H1 (cell line): ENCODE results near the gene C14orf132. TPM values are rescaled to one million over a fixed set of nuclear protein-coding genes. Genes with fewer than 3 reads are reported as not detected.

Source experiments
- CTCF ChIA-PET: fragments of 300-600 bp; sonication (Branson Sonifier 250); formaldehyde crosslinking; loops from one replicate; lab custom pipeline; 2021; ENCODE audit not compliant: partially characterized antibody; lab: Charles Lee
- POLR2A ChIA-PET: fragments of 300-600 bp; sonication (Branson Sonifier 250); formaldehyde crosslinking; loops from one replicate; lab custom pipeline; 2021; ENCODE audit warnings: inconsistent platforms; ENCODE audit not compliant: partially characterized antibody; lab: Charles Lee
- DNase-seq, 2 experiments: peaks; one replicate each; pipeline versions ENCODE4 v3.0.0 to v3.0.0-alpha.2; 2010 to 2022; ENCODE audit warnings: low spot score in 2 of 2, low read depth in 1 of 2, mixed read lengths in 1 of 2
- FAIRE-seq: peaks from 2 replicates; lab custom pipeline; 2011; peaks lifted over from hg19 to GRCh38; lab: Jason Lieb, UNC
- H2AFZ ChIP-seq: 2 replicates; pipeline ENCODE4 v1.8.1; 2012; ENCODE audit warnings: low read length, inconsistent platforms
- H2AK5ac ChIP-seq: 2 replicates; pipeline ENCODE4 v1.6.1; 2013; ENCODE audit warnings: low read depth, low read length
- H2BK120ac ChIP-seq: replicated peaks from 2 replicates; pipeline ENCODE3; 2013; ENCODE audit warnings: low read depth, low read length, inconsistent platforms
- H2BK12ac ChIP-seq: 2 replicates; pipeline ENCODE4 v1.6.1; 2013; ENCODE audit warnings: low read depth, low read length
- H2BK15ac ChIP-seq: 2 replicates; pipeline ENCODE4 v1.6.1; 2013; ENCODE audit warnings: low read length
- H2BK20ac ChIP-seq: 2 replicates; pipeline ENCODE4 v1.6.1; 2013; ENCODE audit warnings: low read length
- H2BK5ac ChIP-seq: 2 replicates; pipeline ENCODE4 v1.6.1; 2013; ENCODE audit warnings: low read depth, low read length
- H3K14ac ChIP-seq: 2 replicates; pipeline ENCODE4 v1.6.1; 2013; ENCODE audit warnings: inconsistent platforms; ENCODE audit not compliant: insufficient read length
- H3K18ac ChIP-seq: 2 replicates; pipeline ENCODE4 v1.6.1; 2013; ENCODE audit warnings: low read length; ENCODE audit errors: extremely low read depth
- H3K23ac ChIP-seq: 2 replicates; pipeline ENCODE4 v1.6.1; 2013; ENCODE audit warnings: inconsistent platforms; ENCODE audit not compliant: insufficient read length
- H3K23me2 ChIP-seq: 2 replicates; pipeline ENCODE4 v1.6.1; 2013; ENCODE audit warnings: low read depth, low read length
- H3K27ac ChIP-seq: 2 replicates; pipeline ENCODE4 v1.6.1; 2011; ENCODE audit warnings: low read depth, low read length, inconsistent platforms
- H3K27me3 ChIP-seq, 4 experiments: replicated peaks in 1 of 4; 1 replicate in 1 of 4; 2 replicates in 3 of 4; pipeline versions ENCODE4 v1.6.1 to v1.8.1; 2011 to 2013; ENCODE audit warnings: low read length in 3 of 4, mild to moderate bottlenecking in 3 of 4, inconsistent platforms in 2 of 4, mixed read lengths in 2 of 4, moderate library complexity in 1 of 4; ENCODE audit not compliant: control insufficient read depth in 3 of 4, insufficient read depth in 3 of 4; ENCODE audit errors: extremely low read depth in 1 of 4
- H3K36me3 ChIP-seq, 4 experiments: 2 replicates each; pipeline versions ENCODE4 v1.6.1 to v1.8.1; 2011 to 2013; ENCODE audit warnings: mild to moderate bottlenecking in 4 of 4, low read length in 3 of 4, moderate library complexity in 2 of 4, control low read depth in 1 of 4, inconsistent platforms in 1 of 4; ENCODE audit not compliant: insufficient read depth in 4 of 4, control insufficient read depth in 2 of 4
- H3K4ac ChIP-seq: replicated peaks from 2 replicates; pipeline ENCODE3; 2013; ENCODE audit warnings: low read length, low read depth, mixed read lengths, inconsistent platforms; ENCODE audit not compliant: insufficient read length
- H3K4me1 ChIP-seq, 4 experiments: replicated peaks in 1 of 4; 1 replicate in 1 of 4; 2 replicates in 3 of 4; pipeline versions ENCODE4 v1.6.1 to v1.8.1; 2011 to 2013; ENCODE audit warnings: low read length in 3 of 4, inconsistent platforms in 2 of 4, mixed read lengths in 1 of 4; ENCODE audit not compliant: insufficient read depth in 4 of 4, control insufficient read depth in 3 of 4
- H3K4me2 ChIP-seq, 2 experiments: 2 replicates each; pipeline versions ENCODE4 v1.6.1 to v1.8.1; 2011 to 2013; ENCODE audit warnings: low read depth in 2 of 2, low read length in 2 of 2, control low read depth in 1 of 2, inconsistent platforms in 1 of 2, mild to moderate bottlenecking in 1 of 2; ENCODE audit not compliant: insufficient read depth in 1 of 2
- H3K4me3 ChIP-seq, 4 experiments: fragments of 200-600, 300-600 bp in 1 of 4; sonication (generic), shearing (Covaris generic), sonication (Bioruptor Twin) in 1 of 4; 2 replicates each; pipeline versions ENCODE4 v1.5.1 to v1.8.1; 2011 to 2016; ENCODE audit warnings: low read length in 4 of 4, low read depth in 3 of 4, control low read depth in 2 of 4, inconsistent platforms in 2 of 4, mild to moderate bottlenecking in 2 of 4, mixed read lengths in 1 of 4, moderate library complexity in 1 of 4; ENCODE audit not compliant: insufficient read depth in 2 of 4; ENCODE audit errors: extremely low read depth in 1 of 4
- H3K56ac ChIP-seq: replicated peaks from 2 replicates; pipeline ENCODE3; 2013; ENCODE audit warnings: low read depth, mild to moderate bottlenecking, mixed read lengths, low read length, inconsistent platforms; ENCODE audit not compliant: insufficient read length
- H3K79me1 ChIP-seq: 2 replicates; pipeline ENCODE4 v1.6.1; 2013; ENCODE audit warnings: low read depth, low read length, control low read depth
- H3K79me2 ChIP-seq, 2 experiments: 2 replicates each; pipeline versions ENCODE4 v1.6.1 to v1.8.1; 2012 to 2013; ENCODE audit warnings: low read length in 2 of 2, mild to moderate bottlenecking in 2 of 2, inconsistent platforms in 1 of 2; ENCODE audit not compliant: insufficient read depth in 2 of 2, control insufficient read depth in 1 of 2
- H3K9ac ChIP-seq, 4 experiments: replicated peaks in 1 of 4; 1 replicate in 1 of 4; 2 replicates in 3 of 4; pipeline versions ENCODE4 v1.6.1 to v1.8.1; 2011 to 2013; ENCODE audit warnings: low read depth in 3 of 4, low read length in 3 of 4, control low read depth in 2 of 4, mild to moderate bottlenecking in 2 of 4, moderate library complexity in 2 of 4, inconsistent platforms in 1 of 4; ENCODE audit errors: extremely low read depth in 1 of 4
- H3K9me3 ChIP-seq, 2 experiments: 2 replicates each; pipeline versions ENCODE4 v1.6.1 to v1.8.1; 2012 to 2013; ENCODE audit warnings: mild to moderate bottlenecking in 2 of 2, moderate library complexity in 2 of 2, control low read depth in 1 of 2, inconsistent platforms in 1 of 2, low read depth in 1 of 2, low read length in 1 of 2, mixed read lengths in 1 of 2; ENCODE audit not compliant: insufficient read depth in 2 of 2
- H4K20me1 ChIP-seq, 2 experiments: replicated peaks in 1 of 2; 2 replicates each; pipeline versions ENCODE3 to v1.8.1; 2011 to 2013; ENCODE audit warnings: inconsistent platforms in 2 of 2, low read length in 2 of 2, mild to moderate bottlenecking in 1 of 2; ENCODE audit not compliant: insufficient read depth in 2 of 2, control insufficient read depth in 1 of 2
- H4K5ac ChIP-seq: 2 replicates; pipeline ENCODE4 v1.6.1; 2013; ENCODE audit warnings: low read length, low read depth, mixed read lengths, inconsistent platforms; ENCODE audit not compliant: insufficient read length
- H4K8ac ChIP-seq: 2 replicates; pipeline ENCODE4 v1.8.0; 2013; ENCODE audit warnings: mild to moderate bottlenecking, moderate library complexity, low read length, inconsistent platforms; ENCODE audit not compliant: insufficient read depth; ENCODE audit errors: extremely low read depth
- H4K91ac ChIP-seq: replicated peaks from 2 replicates; pipeline ENCODE3; 2013; ENCODE audit warnings: low read length, mixed read lengths, inconsistent platforms; ENCODE audit not compliant: insufficient read length
- ATF3 ChIP-seq: IDR thresholded peaks from 2 replicates; pipeline ENCODE4 v1.6.1; 2011; ENCODE audit warnings: low read depth, mild to moderate bottlenecking, low read length; ENCODE audit not compliant: insufficient read depth
- CHD1 ChIP-seq: IDR thresholded peaks from 2 replicates; pipeline ENCODE4 v1.6.1; 2012; ENCODE audit warnings: low read depth, low read length, improper control_type of control experiment
- CREB1 ChIP-seq: IDR thresholded peaks from 2 replicates; pipeline ENCODE4 v1.6.1; 2012; ENCODE audit warnings: inconsistent platforms
- EP300 ChIP-seq, 2 experiments: IDR thresholded peaks; 1 replicate in 1 of 2; 2 replicates in 1 of 2; pipeline ENCODE4 v1.6.1; 2011 to 2012; ENCODE audit warnings: low read depth in 2 of 2, low read length in 2 of 2, mild to moderate bottlenecking in 2 of 2, borderline replicate concordance in 1 of 2, inconsistent platforms in 1 of 2, moderate library complexity in 1 of 2
- RAD21 ChIP-seq, 2 experiments: IDR thresholded peaks in 1 of 2; conservative IDR thresholded peaks in 1 of 2; 2 replicates each; pipeline ENCODE4 v1.6.1; 2011; ENCODE audit warnings: low read depth in 2 of 2, low read length in 2 of 2, improper control_type of control experiment in 1 of 2, inconsistent platforms in 1 of 2, mild to moderate bottlenecking in 1 of 2, moderate library complexity in 1 of 2
- RBBP5 ChIP-seq: IDR thresholded peaks from 2 replicates; pipeline ENCODE4 v1.7.1; 2012; ENCODE audit warnings: low read depth, mild to moderate bottlenecking, inconsistent platforms, low read length, moderate library complexity, borderline replicate concordance
- SIX5 ChIP-seq: IDR thresholded peaks from 2 replicates; pipeline ENCODE4 v1.6.1; 2011; ENCODE audit warnings: mild to moderate bottlenecking, low read depth, low read length
- TCF12 ChIP-seq: IDR thresholded peaks from 2 replicates; pipeline ENCODE4 v1.6.1; 2011; ENCODE audit warnings: low read depth, mild to moderate bottlenecking, low read length
- WGBS, 2 experiments: shearing (Covaris generic) in 1 of 2; methylation state at CpG; one replicate each; pipeline versions ENCODE4 v1.1.6 to v1.1.7; 2013 to 2015; ENCODE audit warnings: low lambda C conversion rate in 2 of 2, mixed read lengths in 2 of 2, inconsistent platforms in 1 of 2, low coverage in 1 of 2, missing lambda C conversion rate in 1 of 2; ENCODE audit not compliant: insufficient replicate concordance in 2 of 2, insufficient coverage in 1 of 2, insufficient read length in 1 of 2; ENCODE audit errors: extremely low coverage in 1 of 2, missing lambda C conversion rate in 1 of 2; 5-methylcytosine and 5-hydroxymethylcytosine counted together
- polyA plus RNA-seq, 7 experiments: library from polyadenylated mRNA; depleted of rRNA in 3 of 7; stranded (reverse) in 5 of 7; unstranded in 2 of 7; fragments of >200 nt in 5 of 7; fragments of 200-250 nt in 2 of 7; gene quantifications; 1 replicate in 5 of 7; 2 replicates in 1 of 7; 4 replicates in 1 of 7; pipeline versions ENCODE4 v1.2.1 to v1.2.3, GENCODE V29; 2011 to 2013; ENCODE audit warnings: missing spikeins in 2 of 7, mixed read lengths in 2 of 7
- total RNA-seq: library from RNA; stranded (reverse); fragmentation: NEBNext Ultra II Directional; extraction: Animal tissue kit (Norgen Biotek cat#: 25700); gene quantifications from 2 replicates; pipeline ENCODE4 v1.2.1, GENCODE V29; 2021
- TF ChIP-seq, protein P1 (sequence below): IDR thresholded peaks from 2 replicates; pipeline ENCODE4 v1.6.1; 2012; ENCODE audit warnings: inconsistent platforms

Gene C14orf132
- total and polyA plus RNA-seq, 2 of the 8 experiments (the other 6 are each of a cell fraction or from before 2014, with no cell fraction given), result 11.7 to 32.5 TPM

DNA sequence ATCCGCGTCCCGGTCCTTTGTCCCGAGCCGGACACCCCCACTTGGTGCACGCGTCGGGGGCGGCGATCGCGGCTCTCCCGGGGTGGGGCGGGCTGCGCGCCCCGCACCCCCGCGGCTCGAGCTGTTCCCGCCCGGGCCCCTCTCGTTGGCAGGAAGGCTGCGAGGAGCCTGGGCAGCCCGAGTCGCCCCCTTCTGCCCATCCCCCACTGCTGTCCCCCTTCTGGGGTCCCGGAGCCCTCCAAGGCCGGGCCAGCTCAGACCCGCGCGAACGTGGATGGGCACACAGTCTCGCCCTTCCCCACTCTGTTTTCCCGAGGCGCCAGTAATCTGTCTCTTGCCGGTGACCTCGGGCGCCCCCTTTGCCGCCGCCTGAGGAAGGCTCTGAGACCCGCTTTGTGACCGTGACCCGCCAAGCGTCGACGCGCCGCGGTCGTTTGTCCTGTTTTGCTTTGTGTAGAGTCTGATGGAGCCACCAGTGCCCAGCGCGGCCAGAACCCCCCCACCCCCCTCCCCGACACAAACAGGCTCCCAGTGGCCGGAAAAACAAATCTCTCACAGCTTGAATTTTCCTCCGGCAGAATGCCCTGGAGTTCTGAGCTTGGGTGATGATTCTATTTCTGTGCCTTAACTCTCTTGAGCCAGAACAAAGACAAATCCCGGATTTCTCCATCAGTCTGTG, 610 bp downstream of the C14orf132 start:
- Histone ChIP-seq H4K8ac (peak overlapping the region; percentile 88), H3K4me2 (peak overlapping the region; percentile 61 to 92), H3K23me2 (peaks cover 4% of the 10 kb centered on the region), H3K79me1 (no peaks in the 10 kb centered on the region), H2BK5ac (no peak overlapping the region), H2AK5ac (no peak overlapping the region), H2BK120ac (no peak overlapping the region), H4K91ac (peak overlapping the region; percentile 71), H3K9ac (peak overlapping the region; percentile 42 to 83 (median 77); a peak in 5 of 7 replicates), H3K14ac (no peak overlapping the region), H2BK20ac (no peak overlapping the region), H3K27me3 (peaks cover 0 to 15% (median 12%) of the 10 kb centered on the region in 4 experiments; a peak in 6 of 7 replicates), H3K18ac (peak overlapping the region; percentile 92; the same call in 1 of the 2 replicates), H2BK12ac (no peak overlapping the region), H4K5ac (no peak overlapping the region), H3K27ac (no peak overlapping the region), H3K9me3 (no peaks in the 10 kb centered on the region), H3K4me3 (peak overlapping the region; percentile 75 to 95 (median 83)), H3K4ac (peak overlapping the region; percentile 65), H4K20me1 (peaks cover 0 to 8% of the 10 kb centered on the region in 2 experiments), H2BK15ac (no peak overlapping the region), H2AFZ (peak overlapping the region; percentile 80; the same call in 1 of the 2 replicates), H3K79me2 (peaks cover 2 to 28% of the 10 kb centered on the region in 2 experiments; a peak in 1 of 4 replicates), H3K56ac (no peak overlapping the region), H3K23ac (no peak overlapping the region), H3K4me1 (peaks cover 5 to 12% (median 7%) of the 10 kb centered on the region in 4 experiments; a peak in 6 of 7 replicates), H3K36me3 (peaks cover 0 to 4% (median 0%) of the 10 kb centered on the region in 4 experiments; a peak in 1 of 8 replicates)
- no peak for FAIRE-seq
- DNase-seq, result peak in 1 of 2 experiments; percentile 69
- ChIA-PET CTCF (interaction anchor here (0.5 to 2.2 kb wide), 19 partner anchors 9 to 978 kb away, joined by 3 to 11 read pairs (median 4); no protein-coding TSS in a partner anchor), POLR2A (interaction anchor here (0.6 to 2.5 kb wide), 8 partner anchors 9 to 164 kb away, joined by 3 to 9 read pairs (median 4); no protein-coding TSS in a partner anchor)
- 2% methylated on average over 39 of the region's 56 CpGs; no CpG with 5 or more reads in 1 of the 2 experiments for WGBS, 2 experiments
- TF ChIP-seq RAD21 (IDR thresholded peaks at IDR 0.05 in 1 of 2, conservative IDR thresholded peaks at IDR 0.05 in 1 of 2; ENCODE audit: low read depth in 2 of 2, low read length in 2 of 2) (peak in 1 of 2 experiments; percentile 2; a peak in 1 of 4 replicates), SIX5 (no peak), ATF3 (no peak), TCF12 (0 out of 2 replicates have a peak, but pooled peaks have one; percentile 8), RBBP5 (peak; percentile 79; the same call in 1 of the 2 replicates), CREB1 (0 out of 2 replicates have a peak, but pooled peaks have one; percentile 28), CHD1 (no peak), EP300 (IDR thresholded peaks at IDR 0.05; ENCODE audit: borderline replicate concordance in 1 of 2, low read depth in 2 of 2, low read length in 2 of 2) (no peak)
- TF ChIP-seq, protein P1, sequence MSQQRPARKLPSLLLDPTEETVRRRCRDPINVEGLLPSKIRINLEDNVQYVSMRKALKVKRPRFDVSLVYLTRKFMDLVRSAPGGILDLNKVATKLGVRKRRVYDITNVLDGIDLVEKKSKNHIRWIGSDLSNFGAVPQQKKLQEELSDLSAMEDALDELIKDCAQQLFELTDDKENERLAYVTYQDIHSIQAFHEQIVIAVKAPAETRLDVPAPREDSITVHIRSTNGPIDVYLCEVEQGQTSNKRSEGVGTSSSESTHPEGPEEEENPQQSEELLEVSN, result peak; percentile 60; the same call in 1 of the 2 replicates
